Fibroblast of skin of back (primary cell): ENCODE data around the gene SLC45A1. TPM values are rescaled to one million over a fixed set of nuclear protein-coding genes. Genes with fewer than 3 reads are reported as not detected.
"Not testable (repeated sequence)": the region's sequence is repeated elsewhere in the genome, so short reads cannot be mapped to it uniquely, and the experiment has no call there.

Source experiments
- DNase-seq: peaks from one replicate; pipeline ENCODE4 v3.0.0-alpha.2; 2013
- polyA plus RNA-seq, 2 experiments: library from polyadenylated mRNA; unstranded; fragments of 120-200 nt; gene quantifications; one replicate each; pipeline ENCODE4 v1.2.1, GENCODE V29; 2013; ENCODE audit not compliant: insufficient read length in 2 of 2

The SLC45A1 gene
- polyA plus RNA-seq (2013, experiment 1 of 2; ENCODE audit: insufficient read length) = 2.2 TPM
- polyA plus RNA-seq (2013, experiment 2 of 2; ENCODE audit: insufficient read length) = 3.4 TPM

GRCh38 chr1:8317647-8318381 is at the start of gene SLC45A1:
TSS of gene SLC45A1 (plus strand) at chr1:8318114. CDS start at chr1:8324330, 6,216 bp downstream.
- peak; percentile 67 for DNase-seq

GRCh38 chr1:8273036-8273435 is 44.9 kb upstream of the SLC45A1 start:
- no peak for DNase-seq

GRCh38 chr1:8274352-8274751 is 43.6 kb upstream of the SLC45A1 start:
- DNase-seq = no peak

- no peak for DNase-seq
These were observed 41.6 kb upstream of the SLC45A1 start for GRCh38 chr1:8276173-8276914.

- no peak for DNase-seq
These were observed 41.0 kb upstream of the SLC45A1 start for GRCh38 chr1:8276932-8277331.

- not testable (repeated sequence) for DNase-seq
These were observed 39.2 kb upstream of the SLC45A1 start for GRCh38 chr1:8278677-8279076.

- no peak for DNase-seq
These were observed 35.9 kb upstream of the SLC45A1 start for GRCh38 chr1:8281843-8282509.

GRCh38 chr1:8283058-8283884 is 34.6 kb upstream of the SLC45A1 start:
- no peak for DNase-seq

GRCh38 chr1:8284127-8284526 is 33.8 kb upstream of the SLC45A1 start:
- DNase-seq = peak; percentile 67

- no peak for DNase-seq
These were observed 32.8 kb upstream of the SLC45A1 start for GRCh38 chr1:8285103-8285502.

- DNase-seq = no peak
These were observed 31.9 kb upstream of the SLC45A1 start for GRCh38 chr1:8285965-8286364.

- peak; percentile 69 for DNase-seq
These were observed 24.8 kb upstream of the SLC45A1 start for GRCh38 chr1:8293118-8293517.

- no peak for DNase-seq
These were observed 24.2 kb upstream of the SLC45A1 start for GRCh38 chr1:8293641-8294169.

- no peak for DNase-seq
These were observed 23.7 kb upstream of the SLC45A1 start for GRCh38 chr1:8294170-8294697.

- DNase-seq = no peak
These were observed 20.7 kb upstream of the SLC45A1 start for GRCh38 chr1:8297245-8297644.

- DNase-seq = no peak
These were observed 18.0 kb upstream of the SLC45A1 start for GRCh38 chr1:8299963-8300362.

GRCh38 chr1:8302081-8302956 is 15.6 kb upstream of the SLC45A1 start:
- no peak for DNase-seq

- DNase-seq = peak; percentile 84
These were observed 14.8 kb upstream of the SLC45A1 start for GRCh38 chr1:8303141-8303540.

GRCh38 chr1:8303876-8304275 is 14.0 kb upstream of the SLC45A1 start:
- no peak for DNase-seq

- no peak for DNase-seq
These were observed 10.3 kb upstream of the SLC45A1 start for GRCh38 chr1:8307628-8308027.
